Panc1 (cell line): ENCODE measurements around the gene VWC2L. TPM values are rescaled to one million over a fixed set of nuclear protein-coding genes. Genes with fewer than 3 reads are reported as not detected.

Source experiments
- ATAC-seq: fragments of 200-7000 bp; cut with Tn5 transposase; 2 replicates; pipeline ENCODE4 v1.9.1; 2020; ENCODE audit warnings: mild to moderate bottlenecking, moderate library complexity
- BruUV-seq: library from RNA; stranded (reverse); fragments of 400-500 nt; replicated peaks from 2 replicates; lab custom pipeline; 2021; lab: Mats Ljungman, UMichigan
- CTCF ChIA-PET: fragments of 300-600 bp; sonication (Branson Sonifier 250); formaldehyde crosslinking; loops from one replicate; lab custom pipeline; 2022; ENCODE audit warnings: antibody characterized with exemption; lab: Charles Lee
- POLR2A ChIA-PET: fragments of 300-600 bp; sonication (Branson Sonifier 250); formaldehyde crosslinking; loops from one replicate; lab custom pipeline; 2022; ENCODE audit warnings: antibody characterized with exemption; lab: Charles Lee
- DNase-seq: peaks from one replicate; pipeline ENCODE4 v3.0.0-alpha.2; 2010; ENCODE audit warnings: low read depth, low spot score
- H3K27ac ChIP-seq: 2 replicates; pipeline ENCODE4 v1.5.1; 2011; ENCODE audit warnings: mild to moderate bottlenecking, low read length, inconsistent platforms
- H3K27me3 ChIP-seq: fragments of 200-500 bp; sonication (Bioruptor generic); 2 replicates; pipeline ENCODE4 v1.6.0; 2014; ENCODE audit warnings: low read length, inconsistent platforms; ENCODE audit not compliant: control insufficient read depth, insufficient read depth
- H3K36me3 ChIP-seq: fragments of 200-500 bp; sonication (Bioruptor generic); 2 replicates; pipeline ENCODE4 v1.5.1; 2014; ENCODE audit warnings: inconsistent platforms, mild to moderate bottlenecking, low read length, moderate library complexity; ENCODE audit not compliant: control insufficient read depth, insufficient read depth
- H3K4me1 ChIP-seq: 2 replicates; pipeline ENCODE4 v1.5.1; 2011; ENCODE audit warnings: inconsistent platforms, mild to moderate bottlenecking, low read length, moderate library complexity; ENCODE audit not compliant: control insufficient read depth, insufficient read depth
- H3K4me3 ChIP-seq, 2 experiments: 2 replicates each; pipeline ENCODE4 v1.5.1; 2011 to 2012; ENCODE audit warnings: low read depth in 2 of 2, low read length in 2 of 2, mild to moderate bottlenecking in 2 of 2, inconsistent platforms in 1 of 2, moderate library complexity in 1 of 2
- H3K9me3 ChIP-seq: fragments of 200-500 bp; sonication (Bioruptor generic); 2 replicates; pipeline ENCODE4 v1.5.1; 2014; ENCODE audit warnings: low read depth, mild to moderate bottlenecking, inconsistent platforms, low read length, moderate library complexity; ENCODE audit not compliant: control insufficient read depth, insufficient read depth
- CTCF ChIP-seq: fragments of 450-650 bp; IDR thresholded peaks from 2 replicates; pipeline ENCODE4 v1.5.1; 2017; ENCODE audit warnings: mild to moderate bottlenecking
- POLR2AphosphoS5 ChIP-seq: IDR thresholded peaks from 2 replicates; pipeline ENCODE4 v1.6.1; 2012; ENCODE audit warnings: mild to moderate bottlenecking, low read depth, low read length, moderate library complexity
- REST ChIP-seq, 2 experiments: IDR thresholded peaks; 2 replicates each; pipeline ENCODE4 v1.6.1; 2011 to 2012; ENCODE audit warnings: low read depth in 2 of 2, control low read depth in 1 of 2, low read length in 1 of 2, mild to moderate bottlenecking in 1 of 2, moderate library complexity in 1 of 2; ENCODE audit not compliant: insufficient read depth in 1 of 2
- SIN3A ChIP-seq: IDR thresholded peaks from 2 replicates; pipeline ENCODE4 v1.6.1; 2012; ENCODE audit warnings: low read depth, mild to moderate bottlenecking, low read length, moderate library complexity, borderline replicate concordance; ENCODE audit not compliant: insufficient read depth
- TCF7L2 ChIP-seq: IDR thresholded peaks from 2 replicates; pipeline ENCODE4 v1.6.1; 2011; ENCODE audit warnings: mild to moderate bottlenecking, low read depth, low read length, inconsistent platforms
- in situ Hi-C: cut with HindIII; loops from 2 replicates; pipeline ENCODE4 v1.10.0; 2016; ENCODE audit warnings: low sequenced_read_pairs, low pct_unique_long_range_greater_than_20kb
- intact Hi-C: fragments of 100-400 bp; cut with micrococcal nuclease; formaldehyde crosslinking; loops from one replicate; pipeline ENCODE4 v1.10.0; 2022; ENCODE audit not compliant: unreplicated experiment
- total RNA-seq: library from RNA; stranded (reverse); gene quantifications from one replicate; pipeline ENCODE4 v1.2.1, GENCODE V29; 2021; ENCODE audit not compliant: unreplicated experiment

The VWC2L gene
- total RNA-seq, 1 experiment from 2014 or later, result not detected

GRCh38 chr2:214557884-214558283 is 147.0 kb downstream of the VWC2L start:
- CTCF ChIA-PET, result no interaction called here
- H3K36me3 ChIP-seq, result no peaks in the 10 kb centered on the region
- H3K27ac ChIP-seq, result no peak overlapping the region
- H3K27me3 ChIP-seq, result no peaks in the 10 kb centered on the region
- no peaks in the 10 kb centered on the region for H3K9me3 ChIP-seq
- in situ Hi-C loops (no loop called here), intact Hi-C loops (no loop called here)
- no peak for ATAC-seq
- no TSS peak for BruUV-seq
- H3K4me3 ChIP-seq, result no peak overlapping the region
- TF ChIP-seq SIN3A, result no peak
- TF ChIP-seq REST (IDR thresholded peaks at IDR 0.05; ENCODE audit: insufficient read depth in 1 of 2, low read depth in 2 of 2, low read length in 1 of 2), result no peak
- no peak for TF ChIP-seq TCF7L2
- TF ChIP-seq CTCF, result no peak
- TF ChIP-seq POLR2AphosphoS5, result no peak
- H3K4me1 ChIP-seq, result no peaks in the 10 kb centered on the region
- no peak for DNase-seq
- POLR2A ChIA-PET, result no interaction called here

DNA sequence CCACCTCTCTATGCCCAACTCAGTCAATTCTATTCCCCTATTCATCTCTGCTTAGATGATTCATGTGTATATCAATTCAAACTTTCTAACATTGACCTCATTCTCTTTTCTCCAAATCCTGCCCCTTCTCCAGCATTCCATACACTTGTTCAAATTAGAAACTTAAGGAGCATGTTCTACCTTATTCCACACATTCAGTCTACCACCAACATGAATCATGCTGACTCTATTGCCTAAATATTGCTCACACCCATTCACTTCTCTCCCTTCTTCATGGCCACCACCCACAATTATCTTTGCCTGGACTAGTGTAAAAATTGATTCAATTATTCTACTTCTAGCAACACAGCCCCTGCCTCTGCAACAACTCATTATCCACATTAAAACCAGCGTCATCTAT is 147.5 kb downstream of the VWC2L start:
- no TSS peak for BruUV-seq
- in situ Hi-C loops (no loop called here), intact Hi-C loops (no loop called here)
- no peak for ATAC-seq
- H3K36me3 ChIP-seq, result no peaks in the 10 kb centered on the region
- DNase-seq, result no peak
- H3K4me1 ChIP-seq, result no peaks in the 10 kb centered on the region
- no peaks in the 10 kb centered on the region for H3K27me3 ChIP-seq
- no peaks in the 10 kb centered on the region for H3K9me3 ChIP-seq
- CTCF ChIA-PET, result no interaction called here
- no peak overlapping the region for H3K27ac ChIP-seq
- POLR2A ChIA-PET, result no interaction called here
- TF ChIP-seq TCF7L2 (no peak), POLR2AphosphoS5 (no peak), CTCF (no peak), SIN3A (no peak), REST (IDR thresholded peaks at IDR 0.05; ENCODE audit: insufficient read depth in 1 of 2, low read depth in 2 of 2, low read length in 1 of 2) (no peak)
- no peak overlapping the region for H3K4me3 ChIP-seq
